MM.1S (cell line): ENCODE measurements around the gene TBC1D5.

Source experiments
- EZH2 ChIP-seq: fragments of 300-600 bp; sonication (generic); optimal IDR thresholded peaks from 2 replicates; pipeline ENCODE3; 2017; ENCODE audit warnings: low read depth, mild to moderate bottlenecking, antibody characterized with exemption, low read length, mixed read lengths
- EZH2phosphoT487 ChIP-seq: fragments of 300-600 bp; sonication (generic); IDR thresholded peaks from 2 replicates; pipeline ENCODE4 v1.6.1; 2018; ENCODE audit warnings: antibody characterized with exemption, low read length
- TF ChIP-seq, protein P1 (sequence below): fragments of 300-600 bp; sonication (generic); IDR thresholded peaks from 2 replicates; pipeline ENCODE4 v1.5.1; 2016; ENCODE audit warnings: antibody characterized with exemption, low read length, mixed read lengths

DNA sequence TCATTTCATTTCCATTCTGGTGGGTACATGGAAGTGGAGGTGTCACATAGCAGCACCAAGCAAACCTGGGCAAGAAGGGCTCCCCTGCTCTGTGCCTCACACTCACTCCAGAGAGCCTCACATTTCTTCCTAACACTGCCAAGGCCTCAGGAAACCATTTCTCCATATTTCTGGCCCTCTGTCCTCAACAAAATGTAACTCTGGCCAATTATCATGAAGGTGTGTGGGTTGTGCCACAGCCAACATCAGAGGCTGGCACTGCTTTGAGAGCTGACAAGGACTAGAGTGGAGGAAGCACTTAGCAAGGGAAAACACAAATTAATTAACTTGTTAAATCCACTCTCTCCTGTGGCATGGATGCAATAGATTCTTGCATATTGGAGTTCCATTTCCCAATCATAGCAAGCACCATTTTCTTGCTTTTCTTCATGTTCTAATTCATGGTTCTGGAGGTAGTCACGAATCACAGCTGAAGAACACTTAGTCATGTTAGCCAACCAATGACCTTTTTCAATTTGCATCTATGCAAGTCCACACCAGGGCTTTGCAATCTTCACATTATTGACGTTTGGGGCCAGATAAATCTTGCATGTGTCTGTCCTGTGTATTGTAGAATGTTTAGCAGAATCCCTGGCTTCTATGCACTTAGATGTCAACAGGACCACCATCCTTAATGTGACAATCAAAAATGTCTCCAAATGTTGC lies 616.5 kb downstream of the TBC1D5 start:
- TF ChIP-seq, protein P1, sequence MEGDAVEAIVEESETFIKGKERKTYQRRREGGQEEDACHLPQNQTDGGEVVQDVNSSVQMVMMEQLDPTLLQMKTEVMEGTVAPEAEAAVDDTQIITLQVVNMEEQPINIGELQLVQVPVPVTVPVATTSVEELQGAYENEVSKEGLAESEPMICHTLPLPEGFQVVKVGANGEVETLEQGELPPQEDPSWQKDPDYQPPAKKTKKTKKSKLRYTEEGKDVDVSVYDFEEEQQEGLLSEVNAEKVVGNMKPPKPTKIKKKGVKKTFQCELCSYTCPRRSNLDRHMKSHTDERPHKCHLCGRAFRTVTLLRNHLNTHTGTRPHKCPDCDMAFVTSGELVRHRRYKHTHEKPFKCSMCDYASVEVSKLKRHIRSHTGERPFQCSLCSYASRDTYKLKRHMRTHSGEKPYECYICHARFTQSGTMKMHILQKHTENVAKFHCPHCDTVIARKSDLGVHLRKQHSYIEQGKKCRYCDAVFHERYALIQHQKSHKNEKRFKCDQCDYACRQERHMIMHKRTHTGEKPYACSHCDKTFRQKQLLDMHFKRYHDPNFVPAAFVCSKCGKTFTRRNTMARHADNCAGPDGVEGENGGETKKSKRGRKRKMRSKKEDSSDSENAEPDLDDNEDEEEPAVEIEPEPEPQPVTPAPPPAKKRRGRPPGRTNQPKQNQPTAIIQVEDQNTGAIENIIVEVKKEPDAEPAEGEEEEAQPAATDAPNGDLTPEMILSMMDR = no peak
- TF ChIP-seq EZH2 = no peak
- no peak for TF ChIP-seq EZH2phosphoT487
